ENCODE measurements around the gene SOX10.

- no peak for TF ChIP-seq CBX1 (IDR thresholded peaks at IDR 0.05; ENCODE audit: low read depth)
- TF ChIP-seq, protein P1, sequence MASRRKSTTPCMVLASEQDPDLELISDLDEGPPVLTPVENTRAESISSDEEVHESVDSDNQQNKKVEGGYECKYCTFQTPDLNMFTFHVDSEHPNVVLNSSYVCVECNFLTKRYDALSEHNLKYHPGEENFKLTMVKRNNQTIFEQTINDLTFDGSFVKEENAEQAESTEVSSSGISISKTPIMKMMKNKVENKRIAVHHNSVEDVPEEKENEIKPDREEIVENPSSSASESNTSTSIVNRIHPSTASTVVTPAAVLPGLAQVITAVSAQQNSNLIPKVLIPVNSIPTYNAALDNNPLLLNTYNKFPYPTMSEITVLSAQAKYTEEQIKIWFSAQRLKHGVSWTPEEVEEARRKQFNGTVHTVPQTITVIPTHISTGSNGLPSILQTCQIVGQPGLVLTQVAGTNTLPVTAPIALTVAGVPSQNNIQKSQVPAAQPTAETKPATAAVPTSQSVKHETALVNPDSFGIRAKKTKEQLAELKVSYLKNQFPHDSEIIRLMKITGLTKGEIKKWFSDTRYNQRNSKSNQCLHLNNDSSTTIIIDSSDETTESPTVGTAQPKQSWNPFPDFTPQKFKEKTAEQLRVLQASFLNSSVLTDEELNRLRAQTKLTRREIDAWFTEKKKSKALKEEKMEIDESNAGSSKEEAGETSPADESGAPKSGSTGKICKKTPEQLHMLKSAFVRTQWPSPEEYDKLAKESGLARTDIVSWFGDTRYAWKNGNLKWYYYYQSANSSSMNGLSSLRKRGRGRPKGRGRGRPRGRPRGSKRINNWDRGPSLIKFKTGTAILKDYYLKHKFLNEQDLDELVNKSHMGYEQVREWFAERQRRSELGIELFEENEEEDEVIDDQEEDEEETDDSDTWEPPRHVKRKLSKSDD (CRISPR knock-in tag; IDR thresholded peaks at IDR 0.05; ENCODE audit: low read depth) = no peak
- TF ChIP-seq, protein P2, sequence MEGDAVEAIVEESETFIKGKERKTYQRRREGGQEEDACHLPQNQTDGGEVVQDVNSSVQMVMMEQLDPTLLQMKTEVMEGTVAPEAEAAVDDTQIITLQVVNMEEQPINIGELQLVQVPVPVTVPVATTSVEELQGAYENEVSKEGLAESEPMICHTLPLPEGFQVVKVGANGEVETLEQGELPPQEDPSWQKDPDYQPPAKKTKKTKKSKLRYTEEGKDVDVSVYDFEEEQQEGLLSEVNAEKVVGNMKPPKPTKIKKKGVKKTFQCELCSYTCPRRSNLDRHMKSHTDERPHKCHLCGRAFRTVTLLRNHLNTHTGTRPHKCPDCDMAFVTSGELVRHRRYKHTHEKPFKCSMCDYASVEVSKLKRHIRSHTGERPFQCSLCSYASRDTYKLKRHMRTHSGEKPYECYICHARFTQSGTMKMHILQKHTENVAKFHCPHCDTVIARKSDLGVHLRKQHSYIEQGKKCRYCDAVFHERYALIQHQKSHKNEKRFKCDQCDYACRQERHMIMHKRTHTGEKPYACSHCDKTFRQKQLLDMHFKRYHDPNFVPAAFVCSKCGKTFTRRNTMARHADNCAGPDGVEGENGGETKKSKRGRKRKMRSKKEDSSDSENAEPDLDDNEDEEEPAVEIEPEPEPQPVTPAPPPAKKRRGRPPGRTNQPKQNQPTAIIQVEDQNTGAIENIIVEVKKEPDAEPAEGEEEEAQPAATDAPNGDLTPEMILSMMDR (CRISPR knock-in tag; IDR thresholded peaks at IDR 0.05) = no peak
- TF ChIP-seq HDAC1 (CRISPR knock-in tag; IDR thresholded peaks at IDR 0.05) = no peak
- no peak for TF ChIP-seq ZNF773 (CRISPR knock-in tag; IDR thresholded peaks at IDR 0.05; ENCODE audit: borderline replicate concordance)
- no peak for TF ChIP-seq HNRNPK (IDR thresholded peaks at IDR 0.05; ENCODE audit: low read depth, low read length, poor library complexity, severe bottlenecking)
- no peak for TF ChIP-seq ZNF549 (CRISPR knock-in tag; IDR thresholded peaks at IDR 0.05)
- TF ChIP-seq TBL1XR1 (IDR thresholded peaks at IDR 0.05; ENCODE audit: borderline replicate concordance, low read length, partially characterized antibody) = no peak
- TF ChIP-seq MEIS1 (CRISPR knock-in tag; IDR thresholded peaks at IDR 0.05; ENCODE audit: borderline replicate concordance) = no peak
- TF ChIP-seq POLR2A (IDR thresholded peaks at IDR 0.05; ENCODE audit: insufficient read depth in 1 of 2, low read depth in 2 of 2, low read length in 2 of 2) = no peak
- TF ChIP-seq EP300 (IDR thresholded peaks at IDR 0.05; ENCODE audit: low read depth in 2 of 2, low read length in 2 of 2) = no peak
- TF ChIP-seq EP300 (CRISPR knock-in tag; IDR thresholded peaks at IDR 0.05; ENCODE audit: borderline replicate concordance) = no peak
- TF ChIP-seq, protein P3, sequence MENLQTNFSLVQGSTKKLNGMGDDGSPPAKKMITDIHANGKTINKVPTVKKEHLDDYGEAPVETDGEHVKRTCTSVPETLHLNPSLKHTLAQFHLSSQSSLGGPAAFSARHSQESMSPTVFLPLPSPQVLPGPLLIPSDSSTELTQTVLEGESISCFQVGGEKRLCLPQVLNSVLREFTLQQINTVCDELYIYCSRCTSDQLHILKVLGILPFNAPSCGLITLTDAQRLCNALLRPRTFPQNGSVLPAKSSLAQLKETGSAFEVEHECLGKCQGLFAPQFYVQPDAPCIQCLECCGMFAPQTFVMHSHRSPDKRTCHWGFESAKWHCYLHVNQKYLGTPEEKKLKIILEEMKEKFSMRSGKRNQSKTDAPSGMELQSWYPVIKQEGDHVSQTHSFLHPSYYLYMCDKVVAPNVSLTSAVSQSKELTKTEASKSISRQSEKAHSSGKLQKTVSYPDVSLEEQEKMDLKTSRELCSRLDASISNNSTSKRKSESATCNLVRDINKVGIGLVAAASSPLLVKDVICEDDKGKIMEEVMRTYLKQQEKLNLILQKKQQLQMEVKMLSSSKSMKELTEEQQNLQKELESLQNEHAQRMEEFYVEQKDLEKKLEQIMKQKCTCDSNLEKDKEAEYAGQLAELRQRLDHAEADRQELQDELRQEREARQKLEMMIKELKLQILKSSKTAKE (CRISPR knock-in tag; IDR thresholded peaks at IDR 0.05; ENCODE audit: borderline replicate concordance) = no peak
- TF ChIP-seq, protein P4, sequence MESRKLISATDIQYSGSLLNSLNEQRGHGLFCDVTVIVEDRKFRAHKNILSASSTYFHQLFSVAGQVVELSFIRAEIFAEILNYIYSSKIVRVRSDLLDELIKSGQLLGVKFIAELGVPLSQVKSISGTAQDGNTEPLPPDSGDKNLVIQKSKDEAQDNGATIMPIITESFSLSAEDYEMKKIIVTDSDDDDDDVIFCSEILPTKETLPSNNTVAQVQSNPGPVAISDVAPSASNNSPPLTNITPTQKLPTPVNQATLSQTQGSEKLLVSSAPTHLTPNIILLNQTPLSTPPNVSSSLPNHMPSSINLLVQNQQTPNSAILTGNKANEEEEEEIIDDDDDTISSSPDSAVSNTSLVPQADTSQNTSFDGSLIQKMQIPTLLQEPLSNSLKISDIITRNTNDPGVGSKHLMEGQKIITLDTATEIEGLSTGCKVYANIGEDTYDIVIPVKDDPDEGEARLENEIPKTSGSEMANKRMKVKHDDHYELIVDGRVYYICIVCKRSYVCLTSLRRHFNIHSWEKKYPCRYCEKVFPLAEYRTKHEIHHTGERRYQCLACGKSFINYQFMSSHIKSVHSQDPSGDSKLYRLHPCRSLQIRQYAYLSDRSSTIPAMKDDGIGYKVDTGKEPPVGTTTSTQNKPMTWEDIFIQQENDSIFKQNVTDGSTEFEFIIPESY (CRISPR knock-in tag; IDR thresholded peaks at IDR 0.05) = no peak
- TF ChIP-seq, protein P5, sequence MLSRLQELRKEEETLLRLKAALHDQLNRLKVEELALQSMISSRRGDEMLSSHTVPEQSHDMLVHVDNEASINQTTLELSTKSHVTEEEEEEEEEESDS (CRISPR knock-in tag; IDR thresholded peaks at IDR 0.05; ENCODE audit: borderline replicate concordance) = no peak
Measured at GRCh38 chr22:38009000-38009806, 24.8 kb upstream of the SOX10 start.

Measured in HepG2 (cell line).